SK-N-SH treated with all-trans-retinoic acid at 6 μM for 48 hours (cell line): ENCODE results near the gene SCFD2.

Experiments used
- ATAC-seq: fragments of 200-7000 bp; cut with Tn5 transposase; 3 replicates; pipeline ENCODE4 v1.9.1; 2020; ENCODE audit warnings: mild to moderate bottlenecking, moderate library complexity
- BACH2 ChIP-seq: fragments of 250-450 bp; sonication (Bioruptor Pico); IDR thresholded peaks from 2 replicates; pipeline ENCODE4 v1.9.0; 2021; ENCODE audit warnings: mild to moderate bottlenecking, borderline replicate concordance
- CSDC2 ChIP-seq: fragments of 250-450 bp; sonication (Bioruptor Pico); IDR thresholded peaks from 2 replicates; pipeline ENCODE4 v1.5.0; 2020; ENCODE audit warnings: mild to moderate bottlenecking, moderate library complexity
- ESRRG ChIP-seq: fragments of 250-450 bp; sonication (Bioruptor Pico); IDR thresholded peaks from 2 replicates; pipeline ENCODE4 v1.6.1; 2021; ENCODE audit warnings: mild to moderate bottlenecking
- GLIS3 ChIP-seq: fragments of 250-450 bp; sonication (Bioruptor Pico); IDR thresholded peaks from 2 replicates; pipeline ENCODE4 v1.5.0; 2020; ENCODE audit warnings: mild to moderate bottlenecking, moderate library complexity
- ISL1 ChIP-seq: fragments of 250-450 bp; sonication (Bioruptor Pico); IDR thresholded peaks from 2 replicates; pipeline ENCODE4 v2.1.2; 2022; ENCODE audit warnings: mild to moderate bottlenecking, moderate library complexity
- OSR1 ChIP-seq: fragments of 250-450 bp; sonication (Bioruptor Pico); IDR thresholded peaks from 2 replicates; pipeline ENCODE4 v1.8.0; 2022; ENCODE audit warnings: moderate library complexity, mild to moderate bottlenecking, inconsistent platforms
- PPARA ChIP-seq: fragments of 250-450 bp; sonication (Bioruptor Pico); IDR thresholded peaks from 2 replicates; pipeline ENCODE4 v1.5.0; 2020; ENCODE audit warnings: mild to moderate bottlenecking, borderline replicate concordance
- RARB ChIP-seq: fragments of 250-450 bp; sonication (Bioruptor Pico); IDR thresholded peaks from 2 replicates; pipeline ENCODE4 v1.8.0; 2021; ENCODE audit warnings: mild to moderate bottlenecking, moderate library complexity
- SNAI2 ChIP-seq: fragments of 250-450 bp; sonication (Bioruptor Pico); IDR thresholded peaks from 2 replicates; pipeline ENCODE4 v1.5.0; 2020; ENCODE audit warnings: mild to moderate bottlenecking, moderate library complexity
- TCF4 ChIP-seq: fragments of 250-450 bp; sonication (Bioruptor Pico); IDR thresholded peaks from 2 replicates; pipeline ENCODE4 v1.8.0; 2021; ENCODE audit warnings: mild to moderate bottlenecking, moderate library complexity, borderline replicate concordance
- TOX ChIP-seq: fragments of 250-450 bp; sonication (Bioruptor Pico); IDR thresholded peaks from 2 replicates; pipeline ENCODE4 v1.8.0; 2021; ENCODE audit warnings: mild to moderate bottlenecking, moderate library complexity, borderline replicate concordance
- ZC3H10 ChIP-seq: fragments of 250-450 bp; sonication (Bioruptor Pico); IDR thresholded peaks from 2 replicates; pipeline ENCODE4 v1.5.1; 2021; ENCODE audit warnings: mild to moderate bottlenecking, moderate library complexity
- ZFP3 ChIP-seq: fragments of 250-450 bp; sonication (Bioruptor Pico); IDR thresholded peaks from 2 replicates; pipeline ENCODE4 v1.5.0; 2020; ENCODE audit warnings: mild to moderate bottlenecking, moderate library complexity
- ZFP30 ChIP-seq: fragments of 450-650 bp; formaldehyde crosslinking; IDR thresholded peaks from 2 replicates; pipeline ENCODE4 v1.5.0; 2022; ENCODE audit warnings: mild to moderate bottlenecking, moderate library complexity
- ZNF565 ChIP-seq: fragments of 450-650 bp; formaldehyde crosslinking; conservative IDR thresholded peaks from 2 replicates; pipeline ENCODE4 v1.5.0; 2020; ENCODE audit warnings: low read depth, mild to moderate bottlenecking, moderate library complexity
- ZNF70 ChIP-seq: fragments of 450-650 bp; formaldehyde crosslinking; IDR thresholded peaks from 2 replicates; pipeline ENCODE4 v1.5.0; 2020; ENCODE audit warnings: mild to moderate bottlenecking, moderate library complexity
- ZNF8 ChIP-seq: fragments of 450-650 bp; formaldehyde crosslinking; IDR thresholded peaks from 2 replicates; pipeline ENCODE4 v1.5.0; 2020; ENCODE audit warnings: mild to moderate bottlenecking, moderate library complexity
- TF ChIP-seq, protein P1 (sequence below): fragments of 250-450 bp; sonication (Bioruptor Pico); IDR thresholded peaks from 2 replicates; pipeline ENCODE4 v1.5.1; 2020; ENCODE audit warnings: low read depth, mild to moderate bottlenecking, moderate library complexity
- TF ChIP-seq, protein P2 (sequence below): fragments of 250-450 bp; sonication (Bioruptor Pico); IDR thresholded peaks from 2 replicates; pipeline ENCODE4 v1.8.0; 2021; ENCODE audit warnings: low read depth, mild to moderate bottlenecking, moderate library complexity, borderline replicate concordance
- TF ChIP-seq, protein P3 (sequence below): fragments of 250-450 bp; sonication (Bioruptor Pico); IDR thresholded peaks from 2 replicates; pipeline ENCODE4 v1.8.0; 2020; ENCODE audit warnings: mild to moderate bottlenecking, moderate library complexity, borderline replicate concordance
- TF ChIP-seq, protein P4 (sequence below): fragments of 250-450 bp; sonication (Bioruptor Pico); IDR thresholded peaks from 2 replicates; pipeline ENCODE4 v1.5.1; 2021; ENCODE audit warnings: mild to moderate bottlenecking, moderate library complexity
- TF ChIP-seq, protein P5 (sequence below): fragments of 250-450 bp; sonication (Bioruptor Pico); IDR thresholded peaks from 2 replicates; pipeline ENCODE4 v1.5.0; 2020; ENCODE audit warnings: mild to moderate bottlenecking, moderate library complexity

The SCFD2 gene

DNA sequence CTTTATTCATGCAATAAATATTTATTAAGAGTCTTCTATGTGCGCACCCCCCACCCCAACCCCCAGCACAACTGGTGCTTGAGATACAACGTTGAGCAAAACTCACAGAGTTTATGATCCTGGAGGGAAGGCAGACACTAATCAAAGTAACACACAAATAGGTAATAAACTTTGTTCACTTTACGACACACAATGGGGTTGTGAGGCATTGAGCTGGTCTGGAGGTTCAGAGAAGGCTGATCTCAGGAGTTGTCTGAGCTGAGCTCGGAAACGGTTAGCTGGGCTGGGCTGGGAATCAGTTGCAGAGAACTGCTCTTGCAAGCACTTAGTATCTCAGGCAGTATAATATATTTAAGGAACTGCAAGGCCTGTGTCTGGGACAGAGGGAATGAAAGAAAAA is 238.5 kb downstream of the SCFD2 start:
- no peak for ATAC-seq

DNA sequence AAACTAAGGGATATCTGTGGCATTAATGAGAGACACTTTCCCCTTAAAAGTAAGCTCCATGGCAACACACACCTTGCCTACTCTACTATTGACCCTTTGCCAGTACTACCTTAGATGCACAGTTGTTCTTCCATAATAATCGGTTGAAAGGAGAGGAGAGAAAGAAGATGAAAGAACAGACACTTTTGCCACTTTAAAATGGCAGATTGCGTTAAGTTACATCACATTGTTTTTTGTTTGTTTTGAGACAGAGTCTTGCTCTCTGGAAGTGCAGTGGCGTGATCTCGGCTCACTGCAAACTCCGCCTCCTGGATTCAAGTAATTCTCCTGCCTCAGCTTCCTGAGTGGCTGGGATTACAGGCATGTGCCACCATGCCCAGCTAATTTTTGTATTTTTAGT is 239.8 kb downstream of the SCFD2 start:
- no peak for ATAC-seq
- no peak for TF ChIP-seq BACH2 (CRISPR knock-in tag)
- TF ChIP-seq, protein P1, sequence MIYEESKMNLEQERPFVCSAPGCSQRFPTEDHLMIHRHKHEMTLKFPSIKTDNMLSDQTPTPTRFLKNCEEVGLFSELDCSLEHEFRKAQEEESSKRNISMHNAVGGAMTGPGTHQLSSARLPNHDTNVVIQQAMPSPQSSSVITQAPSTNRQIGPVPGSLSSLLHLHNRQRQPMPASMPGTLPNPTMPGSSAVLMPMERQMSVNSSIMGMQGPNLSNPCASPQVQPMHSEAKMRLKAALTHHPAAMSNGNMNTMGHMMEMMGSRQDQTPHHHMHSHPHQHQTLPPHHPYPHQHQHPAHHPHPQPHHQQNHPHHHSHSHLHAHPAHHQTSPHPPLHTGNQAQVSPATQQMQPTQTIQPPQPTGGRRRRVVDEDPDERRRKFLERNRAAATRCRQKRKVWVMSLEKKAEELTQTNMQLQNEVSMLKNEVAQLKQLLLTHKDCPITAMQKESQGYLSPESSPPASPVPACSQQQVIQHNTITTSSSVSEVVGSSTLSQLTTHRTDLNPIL (CRISPR knock-in tag), result no peak
- no peak for TF ChIP-seq ZNF565
- TF ChIP-seq GLIS3 (CRISPR knock-in tag), result no peak
- TF ChIP-seq RARB, result no peak
- TF ChIP-seq, protein P2, sequence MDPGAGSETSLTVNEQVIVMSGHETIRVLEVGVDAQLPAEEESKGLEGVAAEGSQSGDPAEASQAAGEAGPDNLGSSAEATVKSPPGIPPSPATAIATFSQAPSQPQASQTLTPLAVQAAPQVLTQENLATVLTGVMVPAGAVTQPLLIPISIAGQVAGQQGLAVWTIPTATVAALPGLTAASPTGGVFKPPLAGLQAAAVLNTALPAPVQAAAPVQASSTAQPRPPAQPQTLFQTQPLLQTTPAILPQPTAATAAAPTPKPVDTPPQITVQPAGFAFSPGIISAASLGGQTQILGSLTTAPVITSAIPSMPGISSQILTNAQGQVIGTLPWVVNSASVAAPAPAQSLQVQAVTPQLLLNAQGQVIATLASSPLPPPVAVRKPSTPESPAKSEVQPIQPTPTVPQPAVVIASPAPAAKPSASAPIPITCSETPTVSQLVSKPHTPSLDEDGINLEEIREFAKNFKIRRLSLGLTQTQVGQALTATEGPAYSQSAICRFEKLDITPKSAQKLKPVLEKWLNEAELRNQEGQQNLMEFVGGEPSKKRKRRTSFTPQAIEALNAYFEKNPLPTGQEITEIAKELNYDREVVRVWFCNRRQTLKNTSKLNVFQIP (CRISPR knock-in tag), result no peak
- TF ChIP-seq ZNF8 (CRISPR knock-in tag), result no peak
- no peak for TF ChIP-seq TCF4 (CRISPR knock-in tag)
- TF ChIP-seq, protein P3, sequence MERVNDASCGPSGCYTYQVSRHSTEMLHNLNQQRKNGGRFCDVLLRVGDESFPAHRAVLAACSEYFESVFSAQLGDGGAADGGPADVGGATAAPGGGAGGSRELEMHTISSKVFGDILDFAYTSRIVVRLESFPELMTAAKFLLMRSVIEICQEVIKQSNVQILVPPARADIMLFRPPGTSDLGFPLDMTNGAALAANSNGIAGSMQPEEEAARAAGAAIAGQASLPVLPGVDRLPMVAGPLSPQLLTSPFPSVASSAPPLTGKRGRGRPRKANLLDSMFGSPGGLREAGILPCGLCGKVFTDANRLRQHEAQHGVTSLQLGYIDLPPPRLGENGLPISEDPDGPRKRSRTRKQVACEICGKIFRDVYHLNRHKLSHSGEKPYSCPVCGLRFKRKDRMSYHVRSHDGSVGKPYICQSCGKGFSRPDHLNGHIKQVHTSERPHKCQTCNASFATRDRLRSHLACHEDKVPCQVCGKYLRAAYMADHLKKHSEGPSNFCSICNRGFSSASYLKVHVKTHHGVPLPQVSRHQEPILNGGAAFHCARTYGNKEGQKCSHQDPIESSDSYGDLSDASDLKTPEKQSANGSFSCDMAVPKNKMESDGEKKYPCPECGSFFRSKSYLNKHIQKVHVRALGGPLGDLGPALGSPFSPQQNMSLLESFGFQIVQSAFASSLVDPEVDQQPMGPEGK, result no peak
- no peak for TF ChIP-seq PPARA (CRISPR knock-in tag)
- TF ChIP-seq SNAI2 (CRISPR knock-in tag), result no peak
- TF ChIP-seq ZFP3 (CRISPR knock-in tag), result no peak
- no peak for TF ChIP-seq CSDC2 (CRISPR knock-in tag)
- no peak for TF ChIP-seq OSR1 (CRISPR knock-in tag)
- TF ChIP-seq ISL1 (CRISPR knock-in tag), result no peak
- no peak for TF ChIP-seq ZNF70

More for the DNA sequence above, 238.5 kb downstream of the SCFD2 start:
- no peak for TF ChIP-seq TOX
- TF ChIP-seq CSDC2 (CRISPR knock-in tag), result no peak
- TF ChIP-seq ZFP3 (CRISPR knock-in tag), result no peak
- no peak for TF ChIP-seq TCF4 (CRISPR knock-in tag)
- TF ChIP-seq ZC3H10, result no peak
- TF ChIP-seq, all 23 proteins: peak for 0

DNA sequence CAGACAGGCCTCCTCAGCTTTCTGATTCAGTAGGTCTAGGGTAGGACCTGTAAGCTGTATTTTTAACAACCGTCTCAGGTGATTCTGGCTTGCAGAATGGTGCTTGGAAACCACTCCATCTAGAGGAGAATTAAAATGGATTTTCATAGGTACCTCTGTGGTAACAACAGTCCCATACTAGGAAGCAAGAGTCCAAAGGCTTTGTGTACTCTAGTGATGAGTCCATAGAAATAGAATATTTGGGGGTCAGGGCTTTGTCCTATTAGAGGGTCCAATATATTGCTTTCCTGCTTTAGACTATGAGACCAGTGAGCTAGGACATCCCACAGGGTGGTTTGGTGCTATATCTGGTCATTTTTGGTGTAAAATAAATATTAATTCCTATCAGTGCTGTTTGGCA is 242.0 kb downstream of the SCFD2 start:
- no peak for ATAC-seq

More for the DNA sequence above, 242.0 kb downstream of the SCFD2 start:
- TF ChIP-seq ZFP3 (CRISPR knock-in tag), result no peak
- TF ChIP-seq, protein P4, sequence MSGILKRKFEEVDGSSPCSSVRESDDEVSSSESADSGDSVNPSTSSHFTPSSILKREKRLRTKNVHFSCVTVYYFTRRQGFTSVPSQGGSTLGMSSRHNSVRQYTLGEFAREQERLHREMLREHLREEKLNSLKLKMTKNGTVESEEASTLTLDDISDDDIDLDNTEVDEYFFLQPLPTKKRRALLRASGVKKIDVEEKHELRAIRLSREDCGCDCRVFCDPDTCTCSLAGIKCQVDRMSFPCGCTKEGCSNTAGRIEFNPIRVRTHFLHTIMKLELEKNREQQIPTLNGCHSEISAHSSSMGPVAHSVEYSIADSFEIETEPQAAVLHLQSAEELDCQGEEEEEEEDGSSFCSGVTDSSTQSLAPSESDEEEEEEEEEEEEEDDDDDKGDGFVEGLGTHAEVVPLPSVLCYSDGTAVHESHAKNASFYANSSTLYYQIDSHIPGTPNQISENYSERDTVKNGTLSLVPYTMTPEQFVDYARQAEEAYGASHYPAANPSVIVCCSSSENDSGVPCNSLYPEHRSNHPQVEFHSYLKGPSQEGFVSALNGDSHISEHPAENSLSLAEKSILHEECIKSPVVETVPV (CRISPR knock-in tag), result no peak
- TF ChIP-seq RARB, result no peak
- no peak for TF ChIP-seq BACH2 (CRISPR knock-in tag)
- TF ChIP-seq, protein P5, sequence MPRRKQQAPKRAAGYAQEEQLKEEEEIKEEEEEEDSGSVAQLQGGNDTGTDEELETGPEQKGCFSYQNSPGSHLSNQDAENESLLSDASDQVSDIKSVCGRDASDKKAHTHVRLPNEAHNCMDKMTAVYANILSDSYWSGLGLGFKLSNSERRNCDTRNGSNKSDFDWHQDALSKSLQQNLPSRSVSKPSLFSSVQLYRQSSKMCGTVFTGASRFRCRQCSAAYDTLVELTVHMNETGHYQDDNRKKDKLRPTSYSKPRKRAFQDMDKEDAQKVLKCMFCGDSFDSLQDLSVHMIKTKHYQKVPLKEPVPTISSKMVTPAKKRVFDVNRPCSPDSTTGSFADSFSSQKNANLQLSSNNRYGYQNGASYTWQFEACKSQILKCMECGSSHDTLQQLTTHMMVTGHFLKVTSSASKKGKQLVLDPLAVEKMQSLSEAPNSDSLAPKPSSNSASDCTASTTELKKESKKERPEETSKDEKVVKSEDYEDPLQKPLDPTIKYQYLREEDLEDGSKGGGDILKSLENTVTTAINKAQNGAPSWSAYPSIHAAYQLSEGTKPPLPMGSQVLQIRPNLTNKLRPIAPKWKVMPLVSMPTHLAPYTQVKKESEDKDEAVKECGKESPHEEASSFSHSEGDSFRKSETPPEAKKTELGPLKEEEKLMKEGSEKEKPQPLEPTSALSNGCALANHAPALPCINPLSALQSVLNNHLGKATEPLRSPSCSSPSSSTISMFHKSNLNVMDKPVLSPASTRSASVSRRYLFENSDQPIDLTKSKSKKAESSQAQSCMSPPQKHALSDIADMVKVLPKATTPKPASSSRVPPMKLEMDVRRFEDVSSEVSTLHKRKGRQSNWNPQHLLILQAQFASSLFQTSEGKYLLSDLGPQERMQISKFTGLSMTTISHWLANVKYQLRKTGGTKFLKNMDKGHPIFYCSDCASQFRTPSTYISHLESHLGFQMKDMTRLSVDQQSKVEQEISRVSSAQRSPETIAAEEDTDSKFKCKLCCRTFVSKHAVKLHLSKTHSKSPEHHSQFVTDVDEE (CRISPR knock-in tag), result no peak
- no peak for TF ChIP-seq ESRRG (CRISPR knock-in tag)
- TF ChIP-seq ZNF70, result no peak
- no peak for TF ChIP-seq PPARA (CRISPR knock-in tag)
- no peak for TF ChIP-seq ISL1 (CRISPR knock-in tag)
- TF ChIP-seq CSDC2 (CRISPR knock-in tag), result no peak
- no peak for TF ChIP-seq TOX
- no peak for TF ChIP-seq ZFP30 (CRISPR knock-in tag)
- TF ChIP-seq TCF4 (CRISPR knock-in tag), result no peak
- TF ChIP-seq, protein P2 (CRISPR knock-in tag), result no peak
- TF ChIP-seq, protein P3, result no peak
- TF ChIP-seq ZNF565, result no peak
- TF ChIP-seq, protein P1 (CRISPR knock-in tag), result no peak
- no peak for TF ChIP-seq ZC3H10
- no peak for TF ChIP-seq SNAI2 (CRISPR knock-in tag)
